ENCODE measurements around the gene CLP1.
A peak's percentile ranks its signal among the peaks of the same experiment; 100 is the strongest.

CLP1 gene

DNA sequence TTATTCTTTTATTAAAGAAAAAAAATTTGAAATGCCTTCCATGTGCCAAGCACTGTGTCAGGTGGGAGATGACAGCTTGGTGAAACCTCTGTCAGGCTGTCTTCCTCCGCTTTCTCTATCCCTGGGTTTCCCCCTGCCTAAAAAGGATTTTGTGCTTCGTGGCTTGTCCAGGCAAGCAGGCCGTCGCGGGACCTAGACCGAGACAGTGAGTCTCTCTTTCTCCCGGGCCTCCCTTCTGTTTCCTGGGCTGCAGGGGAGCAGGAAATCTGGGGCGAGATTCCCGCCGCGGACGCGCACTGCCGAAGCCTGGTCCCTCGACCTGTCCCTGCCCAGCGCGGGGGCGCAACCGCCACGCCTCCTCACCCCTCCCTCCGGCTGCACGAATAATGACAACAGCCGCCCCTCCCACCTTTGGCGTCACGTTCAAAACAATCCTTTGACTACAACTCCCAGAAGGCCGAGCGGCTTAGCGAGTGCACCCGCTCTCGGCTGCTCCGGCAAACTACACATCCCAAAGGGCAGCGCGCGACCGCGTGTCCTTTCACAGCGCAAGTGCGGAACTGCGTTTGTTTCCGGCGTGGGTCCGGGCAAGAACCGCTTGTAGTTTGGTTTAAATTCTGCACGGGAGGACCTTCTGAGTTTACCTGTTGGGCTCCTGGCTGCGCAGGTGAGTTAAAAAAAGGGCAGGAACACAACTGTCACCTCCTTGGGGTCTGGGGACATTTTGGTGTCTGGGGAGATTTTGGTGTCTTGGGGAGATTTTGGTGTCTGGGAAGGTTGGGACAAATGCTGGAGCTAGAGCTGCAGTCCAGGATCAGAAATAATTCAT lies at the start of gene CLP1:
Gene CLP1 (plus strand): TSS at position 569 of the 829 bp plus-strand sequence. CDS start 1,715 bp downstream, outside the sequence.
- peak; percentile 99 for DNase-seq (ENCODE audit: low spot score)

DNA sequence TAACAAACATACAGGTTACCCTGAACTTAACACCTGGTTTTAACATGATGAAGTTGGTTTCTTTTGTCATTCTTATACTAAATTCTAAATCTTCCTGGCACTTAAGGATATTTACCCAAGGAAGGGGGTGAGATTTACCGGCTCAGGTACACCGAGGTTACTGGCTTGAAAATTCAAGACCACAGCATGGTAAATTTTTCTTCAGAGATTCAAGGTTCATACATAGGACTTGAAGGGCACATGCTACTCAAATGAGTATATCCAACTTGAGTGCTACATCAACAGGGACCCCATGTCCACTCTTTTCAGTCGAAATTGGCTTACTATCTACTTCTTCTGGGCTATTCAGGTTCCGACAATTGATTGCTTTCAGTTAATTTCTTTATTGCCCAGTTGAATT lies 47.4 kb upstream of the CLP1 start:
- no peak for DNase-seq (ENCODE audit: low spot score)

DNA sequence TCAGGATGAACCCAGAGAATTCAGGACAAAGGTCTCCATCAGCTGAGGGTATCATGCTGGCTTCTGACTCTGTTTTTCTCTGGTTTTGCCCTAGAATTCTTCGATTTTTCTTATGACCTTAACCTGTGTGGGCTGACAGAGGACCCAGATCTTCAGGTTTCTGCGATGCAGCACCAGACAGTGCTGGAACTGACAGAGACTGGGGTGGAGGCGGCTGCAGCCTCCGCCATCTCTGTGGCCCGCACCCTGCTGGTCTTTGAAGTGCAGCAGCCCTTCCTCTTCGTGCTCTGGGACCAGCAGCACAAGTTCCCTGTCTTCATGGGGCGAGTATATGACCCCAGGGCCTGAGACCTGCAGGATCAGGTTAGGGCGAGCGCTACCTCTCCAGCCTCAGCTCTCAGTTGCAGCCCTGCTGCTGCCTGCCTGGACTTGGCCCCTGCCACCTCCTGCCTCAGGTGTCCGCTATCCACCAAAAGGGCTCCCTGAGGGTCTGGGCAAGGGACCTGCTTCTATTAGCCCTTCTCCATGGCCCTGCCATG lies 43.3 kb upstream of the CLP1 start:
- no peak for DNase-seq (ENCODE audit: low spot score)

DNA sequence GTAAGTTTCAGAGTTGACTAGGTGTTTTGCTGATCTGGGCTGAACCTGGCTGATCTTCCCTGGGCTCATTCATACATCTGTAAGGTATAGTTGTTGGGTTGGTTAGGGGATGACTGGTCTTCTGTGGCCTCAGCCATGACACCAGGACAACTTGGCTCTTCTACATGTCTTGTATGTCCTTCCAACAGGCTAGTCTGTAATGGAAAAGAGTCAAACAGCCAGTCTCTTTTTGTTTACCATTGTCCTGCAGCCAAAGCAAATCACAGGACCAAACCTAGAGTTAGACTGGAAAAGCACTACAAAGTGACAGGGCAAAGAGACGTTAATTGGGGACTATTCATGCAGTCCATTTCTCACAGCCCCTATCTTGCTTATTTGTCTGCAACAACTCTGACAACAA lies 42.3 kb upstream of the CLP1 start:
- DNase-seq (ENCODE audit: low spot score) = no peak

DNA sequence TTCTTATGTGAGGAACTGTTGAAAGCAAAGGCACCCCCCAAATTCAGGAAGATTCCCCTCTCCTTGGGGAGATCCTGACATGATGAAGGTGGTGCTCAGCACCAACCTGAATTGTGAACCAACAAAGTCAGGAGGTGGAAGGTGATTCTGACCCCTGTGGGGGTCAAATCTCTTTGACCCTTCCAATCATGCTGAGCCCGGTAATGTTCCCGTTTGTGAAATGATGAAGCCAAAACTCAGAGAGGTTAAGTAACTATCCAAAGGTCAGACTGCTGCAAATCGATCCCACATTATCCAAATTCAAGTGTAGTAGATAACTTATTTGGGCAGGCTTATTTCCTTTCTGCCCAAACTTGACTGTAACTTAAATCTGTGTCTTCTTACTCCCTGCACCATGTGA lies 41.0 kb upstream of the CLP1 start:
- DNase-seq (ENCODE audit: low spot score) = no peak

DNA sequence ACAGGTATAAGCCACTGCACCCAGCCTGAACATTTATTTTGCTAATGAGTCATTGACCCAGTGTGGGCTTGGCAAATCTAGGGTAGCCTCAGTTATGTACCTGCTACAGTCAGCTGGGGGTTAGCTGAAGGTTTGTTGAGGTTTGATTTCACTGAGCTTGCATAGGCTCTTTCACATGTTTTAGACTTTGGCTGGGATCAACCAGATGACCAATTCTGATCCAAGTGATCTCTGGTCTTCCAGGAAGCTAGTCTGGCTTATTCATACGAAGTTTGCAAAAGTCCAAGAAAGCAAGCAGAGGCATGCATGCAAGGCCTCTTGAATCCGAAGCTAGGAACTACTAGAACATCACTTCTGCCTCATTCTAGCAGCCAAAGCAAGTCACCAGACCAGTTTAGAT lies 39.1 kb upstream of the CLP1 start:
- DNase-seq (ENCODE audit: low spot score) = no peak

DNA sequence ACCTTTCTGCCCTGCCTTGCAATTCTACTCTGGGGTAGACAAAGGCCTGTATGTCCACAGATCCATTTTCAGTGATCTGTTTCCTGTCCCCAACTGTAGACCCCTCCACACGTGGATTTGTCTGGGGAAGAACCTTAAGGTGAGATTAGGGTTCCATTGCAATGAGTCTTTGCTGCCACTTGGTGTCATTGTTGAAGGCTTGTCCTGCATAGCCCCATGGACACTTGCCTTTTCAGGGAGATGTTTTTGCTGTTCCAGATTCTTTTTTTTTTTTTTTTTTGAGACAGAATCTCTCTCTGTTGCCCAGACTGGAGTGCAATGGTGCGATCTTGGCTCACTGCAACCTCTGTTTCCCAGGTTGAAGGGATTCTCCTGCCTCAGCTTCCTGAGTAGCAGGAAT lies 38.2 kb upstream of the CLP1 start:
- no peak for DNase-seq (ENCODE audit: low spot score)

DNA sequence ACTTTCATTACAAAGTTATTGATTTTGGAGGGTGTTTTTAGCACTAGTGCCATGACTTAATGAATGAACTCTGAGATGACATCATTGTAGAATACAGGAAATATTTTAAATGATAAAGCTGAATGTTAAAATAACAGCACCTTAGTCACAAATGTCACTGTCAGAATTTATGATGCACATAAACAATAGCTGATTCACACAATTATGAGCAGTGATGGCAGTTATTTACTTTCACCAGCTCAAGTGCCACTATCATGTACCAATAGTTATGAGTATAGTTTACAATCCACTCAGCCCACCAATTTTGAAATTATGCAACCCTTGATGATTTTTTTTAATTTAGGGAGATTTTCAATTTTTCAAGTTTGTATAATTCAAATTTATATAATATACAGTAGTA lies 37.1 kb upstream of the CLP1 start:
- DNase-seq (ENCODE audit: low spot score) = no peak

DNA sequence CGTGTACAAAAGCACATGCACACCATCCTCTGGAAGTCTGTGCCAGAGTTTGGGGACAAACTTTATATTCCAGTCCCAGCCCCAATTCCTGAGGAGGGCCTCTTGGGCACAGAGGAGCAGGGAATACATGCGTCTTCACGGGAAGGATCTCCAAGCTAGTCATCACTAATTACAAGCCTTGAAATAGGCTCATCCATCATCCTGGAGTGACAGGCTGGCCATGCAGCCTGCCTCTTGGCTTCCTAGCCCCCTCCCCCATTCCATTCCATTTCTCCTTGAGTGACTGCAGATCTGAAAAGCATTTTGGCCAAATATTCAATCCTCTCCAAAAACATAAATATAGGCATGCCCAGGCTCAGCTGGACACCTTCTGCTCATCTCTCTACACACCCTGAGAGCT lies 35.3 kb upstream of the CLP1 start:
- DNase-seq (ENCODE audit: low spot score) = no peak

DNA sequence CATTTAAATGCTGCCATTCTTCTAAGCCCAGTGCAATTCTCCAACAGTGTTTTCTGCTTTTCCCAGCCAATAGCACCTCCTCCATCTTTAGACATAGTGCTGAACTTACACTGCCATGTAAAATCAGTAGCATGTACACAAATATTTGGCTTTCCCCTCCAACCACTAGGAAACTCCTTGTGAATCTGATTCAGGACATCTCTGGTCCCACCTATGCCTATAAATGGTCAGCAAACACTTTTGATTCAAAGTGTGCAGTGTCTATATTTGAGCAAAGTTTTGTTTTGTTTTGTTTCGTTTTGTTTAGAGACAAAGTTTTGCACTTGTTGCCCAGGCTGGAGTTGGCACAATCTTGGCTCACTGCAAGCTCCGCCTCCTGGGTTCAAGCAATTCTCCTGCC lies 32.7 kb upstream of the CLP1 start:
- no peak for DNase-seq (ENCODE audit: low spot score)

DNA sequence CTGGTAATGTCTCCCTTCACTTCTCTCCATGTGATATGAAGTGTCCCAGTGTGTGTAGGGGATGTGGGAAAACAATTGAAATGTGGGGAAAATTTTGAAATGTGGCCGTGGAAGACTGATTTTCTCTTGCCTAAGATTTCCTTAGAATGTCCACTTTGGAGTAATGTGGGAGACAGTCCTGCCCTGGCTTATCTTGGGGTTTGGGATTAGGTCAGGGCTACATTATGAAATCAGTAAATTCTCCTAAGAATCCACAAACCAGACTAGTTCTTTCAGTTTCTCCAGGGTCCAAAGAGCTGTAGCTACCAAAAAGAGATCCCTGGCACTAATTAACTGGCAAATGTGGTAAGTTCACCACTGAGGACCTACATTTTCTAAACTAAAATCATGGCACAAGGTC lies 30.7 kb upstream of the CLP1 start:
- no peak for DNase-seq (ENCODE audit: low spot score)

DNA sequence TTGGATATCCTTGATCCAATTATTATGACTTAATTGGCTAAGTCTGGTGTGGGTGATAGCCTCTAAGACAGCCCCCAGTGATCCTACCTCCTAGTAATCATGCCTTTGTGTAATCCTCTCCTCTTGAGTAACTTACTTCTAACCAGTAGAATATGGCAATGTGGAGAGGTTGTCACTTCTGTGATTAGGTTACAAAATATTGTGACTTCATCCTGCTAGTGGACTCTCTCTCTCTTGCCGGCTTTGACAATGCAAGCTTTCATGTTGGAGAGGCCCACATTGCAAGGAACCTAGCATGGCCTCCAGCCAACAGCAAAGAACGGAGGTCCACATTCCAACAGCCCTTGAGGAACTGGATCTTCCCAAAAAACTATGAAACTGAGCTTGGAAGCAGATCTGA lies 27.4 kb upstream of the CLP1 start:
- DNase-seq (ENCODE audit: low spot score) = no peak

DNA sequence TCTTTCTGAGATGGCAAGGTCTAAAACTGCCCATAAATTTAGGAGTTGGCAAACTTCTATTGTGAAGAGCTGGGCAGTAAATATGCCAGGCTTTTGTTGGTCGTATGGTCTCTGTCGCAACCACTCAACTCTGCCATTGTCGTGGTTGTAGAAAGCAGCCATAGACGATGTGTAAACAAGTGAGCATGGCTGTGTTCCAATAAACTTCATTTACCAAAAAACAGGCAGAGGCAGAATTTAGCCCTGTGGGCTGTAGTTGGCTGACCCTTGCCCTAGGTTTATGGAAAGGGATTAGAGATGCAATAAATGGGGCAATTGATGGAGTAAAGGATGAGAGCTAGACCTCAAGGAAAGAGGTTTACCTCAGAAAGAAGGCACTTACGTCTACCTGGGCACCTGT lies 25.4 kb upstream of the CLP1 start:
- no peak for DNase-seq (ENCODE audit: low spot score)

DNA sequence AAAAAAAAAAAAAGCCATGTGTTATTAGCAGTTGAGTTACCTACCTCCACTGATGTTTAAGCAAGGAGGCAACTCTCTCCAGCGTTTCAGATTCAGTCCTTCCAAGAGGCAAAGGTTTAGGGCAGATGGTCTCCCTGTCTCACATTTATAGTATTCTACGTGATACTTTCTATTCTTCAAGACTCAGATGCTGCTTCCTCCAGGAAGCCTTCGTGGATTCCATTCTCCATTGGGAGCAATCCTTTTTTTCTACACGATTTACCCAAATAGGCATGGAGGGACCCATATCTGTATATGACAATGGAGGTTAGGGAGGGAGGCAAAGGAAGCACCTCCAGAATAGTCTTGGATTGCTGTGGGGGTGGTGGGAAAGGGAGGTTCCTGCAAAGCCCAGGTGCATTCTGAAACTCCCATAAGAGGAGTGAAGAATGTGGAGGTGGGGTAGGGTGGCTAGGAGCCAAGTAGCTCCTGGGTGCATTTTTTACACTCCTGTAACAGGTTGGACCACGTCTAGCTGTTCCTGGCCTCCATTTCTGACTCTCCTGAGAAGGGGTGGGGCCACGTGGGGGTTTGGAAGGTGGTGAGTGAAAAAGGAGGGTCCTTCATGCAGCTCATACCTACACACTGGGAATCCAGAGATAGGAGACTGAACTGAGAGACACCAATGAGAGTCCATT lies 24.0 kb upstream of the CLP1 start:
- DNase-seq (ENCODE audit: low spot score) = no peak

DNA sequence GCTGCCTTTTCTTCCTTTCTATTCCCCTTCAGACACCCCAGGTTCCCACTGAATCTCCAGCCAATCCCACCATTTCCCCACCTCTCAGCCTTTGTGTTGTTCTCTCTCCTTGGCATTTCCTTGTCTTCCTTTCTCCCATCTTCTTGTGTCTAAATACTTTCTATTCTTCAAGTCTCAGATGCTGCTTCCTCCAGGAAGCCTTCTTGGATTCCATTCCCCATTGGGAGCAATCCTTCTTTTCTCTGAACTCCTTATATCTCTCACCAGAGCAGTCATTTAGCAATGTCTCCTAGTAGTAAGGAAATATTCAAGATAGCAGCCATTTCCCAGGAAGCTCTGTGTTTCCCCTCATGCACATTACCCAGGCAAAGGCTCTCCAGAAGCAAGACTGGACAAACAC lies 23.3 kb upstream of the CLP1 start:
- DNase-seq (ENCODE audit: low spot score) = no peak

DNA sequence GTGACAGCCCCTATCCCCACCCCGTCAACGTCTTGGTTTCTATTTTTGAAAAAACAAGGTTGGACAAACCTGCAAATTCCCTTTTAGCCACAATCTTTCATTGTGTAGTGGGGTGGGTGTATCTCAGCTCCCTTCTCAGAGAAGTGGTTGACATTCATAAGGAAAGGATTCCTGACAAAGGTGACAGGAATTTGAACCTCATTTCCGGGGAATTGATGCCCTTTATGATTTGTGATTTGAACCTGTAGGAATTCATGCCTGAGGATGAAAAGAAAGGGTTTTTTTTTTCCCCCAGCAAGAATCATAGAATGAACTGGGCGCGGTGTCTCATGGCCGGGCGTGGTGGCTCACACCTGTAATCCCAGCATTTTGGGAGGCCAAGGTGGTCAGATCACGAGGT lies 22.3 kb upstream of the CLP1 start:
- no peak for DNase-seq (ENCODE audit: low spot score)

DNA sequence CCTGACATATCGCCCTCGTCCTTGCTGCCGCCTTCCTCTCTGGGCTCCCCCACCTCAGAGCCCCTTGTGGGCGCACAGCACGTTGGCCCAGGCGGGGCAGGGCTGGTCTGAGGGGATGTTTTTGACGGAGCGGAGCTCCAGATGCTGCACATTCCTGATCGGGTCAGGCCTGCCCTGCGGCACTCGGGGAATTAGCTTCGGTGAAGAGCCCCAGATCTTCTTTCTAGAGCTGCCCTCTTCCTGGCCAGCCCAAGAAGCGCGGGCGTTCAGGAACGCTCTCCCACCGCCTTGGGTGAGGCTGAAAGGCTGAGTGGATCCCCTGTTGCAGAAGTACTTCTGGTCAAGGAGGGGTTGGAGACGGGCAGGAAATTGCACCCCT lies 19.9 kb upstream of the CLP1 start:
- DNase-seq (ENCODE audit: low spot score) = no peak

DNA sequence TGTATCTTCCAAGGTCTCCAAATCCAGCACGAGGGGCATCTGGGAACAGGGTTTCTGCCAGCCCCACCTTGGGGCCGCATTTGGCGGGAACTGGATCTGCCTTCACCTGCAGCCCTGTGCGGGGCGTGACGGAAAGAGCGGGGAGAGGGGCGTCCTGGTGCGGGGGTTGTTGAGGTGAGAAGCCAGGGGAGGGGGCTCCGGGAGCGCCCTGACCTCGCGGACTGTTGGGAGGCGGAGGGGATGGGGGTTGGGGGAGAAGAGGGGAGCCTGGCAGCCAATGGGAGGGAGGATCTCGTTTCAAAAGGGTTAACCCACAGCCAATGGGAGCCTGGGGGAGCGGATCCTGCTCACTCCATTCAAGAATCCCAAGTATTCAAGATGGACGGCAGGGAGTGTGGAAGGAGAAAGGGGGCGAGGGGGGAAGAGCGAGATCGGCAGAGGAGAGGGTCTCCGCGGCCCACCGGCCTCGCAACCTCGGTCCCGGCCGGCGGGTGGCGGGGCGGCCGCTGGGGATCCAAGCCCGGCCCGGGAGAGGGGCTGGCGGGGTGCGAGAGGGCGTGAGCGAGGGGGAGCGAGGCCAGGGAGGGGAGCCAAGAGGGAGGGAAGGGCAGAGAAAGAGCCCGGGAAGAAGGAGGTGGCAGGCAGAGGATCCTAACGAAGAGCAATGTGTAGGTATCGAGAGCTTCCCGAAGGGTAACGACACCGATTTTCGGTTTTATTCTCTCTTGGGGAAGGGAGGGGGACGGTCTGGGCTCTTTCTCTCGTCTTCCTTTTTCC lies 19.4 kb upstream of the CLP1 start:
- DNase-seq (ENCODE audit: low spot score) = no peak

DNA sequence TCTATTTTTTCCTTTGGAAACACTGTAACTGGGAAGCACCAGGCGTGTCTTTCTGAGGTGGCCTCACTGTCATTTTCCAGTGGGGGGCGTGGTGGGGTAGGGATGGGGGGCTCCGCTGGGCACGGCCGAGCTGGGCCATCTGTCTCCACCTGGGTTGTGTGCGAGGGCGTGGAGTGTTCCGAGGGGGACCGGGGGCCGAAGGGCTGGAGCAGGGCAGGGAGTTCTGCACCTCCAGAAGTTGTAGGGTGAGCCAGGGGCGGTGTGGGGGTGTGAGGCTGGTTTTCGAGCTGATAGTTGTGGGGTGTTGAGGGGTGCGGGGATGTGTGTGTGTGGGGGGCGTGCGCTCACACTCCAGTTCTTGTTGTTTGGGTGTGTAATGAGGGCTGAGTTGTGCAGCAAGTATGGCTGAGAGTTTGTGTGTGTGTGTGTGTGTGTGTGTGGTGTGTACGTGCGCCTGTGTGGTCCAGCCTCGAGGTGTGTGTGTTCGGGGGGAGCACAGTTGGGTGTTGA lies 18.7 kb upstream of the CLP1 start:
- peak; percentile 24 for DNase-seq (ENCODE audit: low spot score)

DNA sequence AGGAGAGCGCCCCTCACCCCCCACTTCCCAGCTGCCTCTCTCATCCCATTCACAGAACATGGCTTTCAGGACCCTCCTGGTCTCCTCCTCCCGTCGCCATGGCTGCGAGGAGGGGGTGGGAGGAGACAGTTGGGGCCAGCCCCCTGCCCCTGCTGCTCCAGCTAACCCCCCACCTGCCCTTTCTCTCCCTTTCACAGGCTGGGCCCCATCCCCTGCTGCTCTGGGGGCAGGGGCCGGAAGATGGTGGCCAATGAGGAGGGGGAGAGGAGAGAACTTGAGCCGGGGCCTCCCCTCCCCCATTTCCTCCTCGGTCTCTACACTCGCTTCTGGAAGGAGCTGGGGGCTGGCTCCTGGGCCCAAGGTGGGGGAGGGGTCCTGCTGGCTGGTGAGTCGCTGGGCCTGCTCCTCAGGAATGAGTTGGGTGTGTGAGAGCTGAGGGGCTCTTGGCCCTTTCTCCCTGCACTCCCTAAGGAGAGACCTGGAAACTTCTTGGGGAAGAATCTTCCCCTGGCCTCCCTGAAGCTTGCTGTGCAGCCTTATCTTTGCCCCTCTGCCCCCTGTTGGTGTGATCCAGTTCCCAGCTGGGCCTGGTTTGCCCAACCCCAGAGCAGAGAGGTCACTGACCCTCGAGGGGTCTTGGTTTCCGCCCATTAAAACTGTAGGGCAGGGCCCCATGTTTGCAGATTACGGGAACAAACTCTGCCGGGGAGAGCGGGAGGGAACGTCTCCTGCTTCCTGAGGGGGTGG lies 18.1 kb upstream of the CLP1 start:
- peak; percentile 37 for DNase-seq (ENCODE audit: low spot score)

DNA sequence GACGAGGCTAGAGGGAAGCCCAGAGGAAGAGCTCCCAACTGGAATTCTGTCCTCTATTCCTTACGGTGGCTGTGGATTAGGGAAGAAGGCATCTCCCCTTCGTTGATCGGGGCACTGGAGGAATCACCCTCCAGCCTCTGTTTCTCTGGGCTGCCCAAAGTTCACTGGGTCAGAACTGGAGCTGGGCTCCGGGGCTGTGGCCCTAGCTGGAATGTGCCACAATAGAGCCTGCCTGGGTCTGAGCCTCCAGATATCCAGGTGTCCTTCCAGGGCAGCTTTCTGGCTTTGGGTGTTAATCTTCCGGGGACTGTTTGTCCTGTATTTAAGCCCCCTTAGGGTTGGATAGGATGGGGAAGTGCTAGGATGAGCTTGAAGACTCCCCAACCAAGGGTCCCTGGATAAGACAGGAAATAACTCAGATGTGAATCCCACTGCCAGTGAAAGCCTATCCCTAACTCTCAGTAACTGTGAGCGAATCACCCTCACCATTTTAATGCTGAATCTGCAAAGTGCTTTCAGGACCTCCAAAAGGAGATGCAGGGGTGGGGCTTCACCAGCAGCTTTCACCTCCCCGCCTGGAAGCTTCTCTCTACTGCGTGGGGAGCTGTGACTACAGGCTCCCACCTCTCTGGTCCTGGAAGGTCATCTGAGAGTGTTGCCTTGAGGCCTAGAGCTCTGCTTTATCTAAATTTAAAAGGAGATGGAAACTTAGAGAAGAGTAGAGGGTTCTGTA lies 17.3 kb upstream of the CLP1 start:
- DNase-seq (ENCODE audit: low spot score) = peak; percentile 23
